Aorta (tissue), 5 donors: Measurements from ENCODE around the gene PIAS3. TPM values are rescaled to one million over a fixed set of nuclear protein-coding genes. Genes with fewer than 3 reads are reported as not detected.

Experiments
- ATAC-seq: fragments of 200-7000 bp; cut with Tn5 transposase; one replicate; pipeline ENCODE4 v1.9.1; 2022; ENCODE audit warnings: moderate library complexity; ENCODE audit not compliant: low FRiP score
- DNase-seq, 2 donors: peaks; one replicate each; pipeline ENCODE4 v3.0.0-alpha.2; 2020
- H3K27ac ChIP-seq, 2 donors: one replicate each; pipeline ENCODE4 v1.5.1; 2013; ENCODE audit warnings: low read length in 2 of 2, mild to moderate bottlenecking in 2 of 2, moderate library complexity in 2 of 2, control low read depth in 1 of 2, inconsistent platforms in 1 of 2, low read depth in 1 of 2
- H3K27me3 ChIP-seq, 2 donors: one replicate each; pipeline ENCODE4 v1.6.1; 2013; ENCODE audit warnings: control low read depth in 1 of 2, low read length in 1 of 2, mild to moderate bottlenecking in 1 of 2, moderate library complexity in 1 of 2; ENCODE audit not compliant: insufficient read depth in 2 of 2, control insufficient read depth in 1 of 2
- H3K36me3 ChIP-seq, 2 donors: one replicate each; pipeline ENCODE4 v1.6.1; 2013; ENCODE audit warnings: control low read depth in 1 of 2, low read length in 1 of 2, mild to moderate bottlenecking in 1 of 2; ENCODE audit not compliant: insufficient read depth in 2 of 2, control insufficient read depth in 1 of 2
- H3K4me1 ChIP-seq, 2 donors: one replicate each; pipeline ENCODE4 v1.6.1; 2013; ENCODE audit warnings: low read length in 2 of 2, control low read depth in 1 of 2, mild to moderate bottlenecking in 1 of 2, moderate library complexity in 1 of 2; ENCODE audit not compliant: insufficient read depth in 2 of 2, control insufficient read depth in 1 of 2
- H3K4me3 ChIP-seq, 2 donors: one replicate each; pipeline ENCODE4 v1.5.1; 2013; ENCODE audit warnings: low read length in 2 of 2, control low read depth in 1 of 2, mild to moderate bottlenecking in 1 of 2
- H3K9me3 ChIP-seq: one replicate; pipeline ENCODE4 v1.6.1; 2013; ENCODE audit warnings: mild to moderate bottlenecking, low read length; ENCODE audit not compliant: control insufficient read depth
- WGBS, 2 donors: extraction: QIAGEN DNeasy Blood & Tissue Kit; methylation state at CpG; one replicate each; pipeline ENCODE4 v1.1.7; 2013; 5-methylcytosine and 5-hydroxymethylcytosine counted together
- intact Hi-C, 2 donors: fragments of 100-400 bp; cut with DNase I; formaldehyde crosslinking; loops; one replicate each; pipeline versions ENCODE4 v1.14.2 to v1.15.0; 2022
- microRNA-seq, 2 donors: library from miRNA; unstranded; fragments of <30 nt; microRNA quantifications; one replicate each; pipeline ENCODE4 v1.2.0, GENCODE V29; 2020
- polyA plus RNA-seq, 2 donors: library from polyadenylated mRNA; stranded (reverse); fragments of 200-250 nt; gene quantifications; one replicate each; pipeline ENCODE4 v1.2.3, GENCODE V29; 2013
- total RNA-seq, 2 donors: library from RNA; stranded (reverse); fragmentation: NEBNext Ultra II Directional; extraction: Animal tissue kit (Norgen Biotek cat#: 25700); gene quantifications; one replicate each; pipeline ENCODE4 v1.2.1, GENCODE V29; 2021
- donor health status: healthy with polysubstance abuse.
- donor health status: Bipolar disorder and iron deficiency.
- donor health status: DM: no; HTN: no; CAD: no.
- donor health status: DM: no; HTN: no; CAD: no.
- donor health status: DM: yes; HTN: yes; CAD: no.

PIAS3 gene
- total and polyA plus RNA-seq, 4 donors, result 12.3 to 81.7 (median 52.6) TPM

DNA sequence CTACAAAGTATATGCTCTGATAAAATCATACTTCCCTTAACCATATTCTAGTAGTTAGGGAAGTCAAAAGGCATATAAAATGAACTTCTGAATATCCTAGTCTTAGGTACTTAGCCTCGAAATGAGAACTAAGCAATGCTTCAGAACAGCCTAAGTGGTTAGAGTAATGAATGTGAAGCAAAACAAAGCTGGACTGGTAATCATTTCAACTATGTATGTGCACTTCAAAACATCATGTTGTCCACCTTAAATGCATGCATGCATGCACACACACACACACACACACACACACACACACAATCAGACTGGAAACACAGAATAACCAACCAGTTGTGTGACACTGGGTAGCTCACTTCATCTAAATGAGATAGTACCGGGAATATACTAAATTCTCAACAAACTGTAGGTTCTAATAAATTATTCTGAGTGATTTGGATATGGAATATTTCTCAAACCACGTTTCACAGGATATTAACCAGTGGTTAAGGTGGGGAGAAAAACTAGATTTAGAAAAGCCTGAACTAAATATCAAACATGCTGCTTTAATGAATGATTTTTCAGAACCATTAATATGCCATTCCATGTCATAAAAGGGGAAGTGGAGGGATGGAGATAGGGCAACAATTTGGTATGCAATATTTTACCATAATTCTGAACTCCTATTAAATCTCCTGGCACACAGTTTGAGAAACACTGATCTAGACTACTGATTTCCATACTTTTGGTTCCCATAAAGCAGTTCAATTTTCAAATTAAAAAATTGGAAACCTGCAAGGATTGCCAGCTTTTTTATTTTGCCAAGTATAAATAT lies 54.4 kb downstream of the PIAS3 start:
- H3K27me3 ChIP-seq, result no peaks in the 10 kb centered on the region
- ATAC-seq (no peak), DNase-seq (no peak)
- H3K4me1 ChIP-seq, result peaks cover 0 to 5% of the 10 kb centered on the region in 2 donors
- no peak overlapping the region for H3K4me3 ChIP-seq
- 50 to 64% methylated on average over 3 of the region's 3 CpGs for WGBS, 2 donors
- H3K27ac ChIP-seq, result no peak overlapping the region
- intact Hi-C loops, result no loop called here
- no peaks in the 10 kb centered on the region for H3K9me3 ChIP-seq
- no peaks in the 10 kb centered on the region for H3K36me3 ChIP-seq

DNA sequence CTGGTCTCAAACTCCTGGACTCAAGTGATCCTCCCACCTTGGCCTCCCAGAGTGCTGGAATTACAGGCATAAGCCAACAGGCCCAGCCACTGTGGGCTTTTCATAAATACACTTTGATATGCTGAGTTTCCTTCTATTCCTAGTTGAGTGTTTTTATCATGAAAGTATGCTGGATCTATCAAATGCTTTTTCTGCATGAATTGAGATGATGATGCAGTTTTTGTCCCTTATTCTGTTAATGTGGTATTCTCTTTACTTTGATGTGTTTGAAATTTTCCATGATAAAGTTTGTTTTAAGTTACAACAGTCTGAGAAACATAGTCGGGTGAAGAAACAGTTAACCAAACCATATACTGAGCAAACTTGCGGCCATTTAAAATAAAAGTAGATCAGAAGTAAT lies 59.1 kb downstream of the PIAS3 start:
- H3K9me3 ChIP-seq, result no peaks in the 10 kb centered on the region
- DNase-seq, result no peak
- no peak overlapping the region for H3K27ac ChIP-seq
- intact Hi-C loops, result no loop called here
- no peak overlapping the region for H3K4me3 ChIP-seq
- 90 to 96% methylated on average over 2 of the region's 2 CpGs for WGBS, 2 donors
- peaks cover 0 to 7% of the 10 kb centered on the region in 2 donors for H3K4me1 ChIP-seq
- H3K36me3 ChIP-seq, result no peaks in the 10 kb centered on the region
- no peaks in the 10 kb centered on the region for H3K27me3 ChIP-seq
- ATAC-seq, result no peak

Small RNA genes lying within 50 kb of the gene (microRNA-seq; reads per million reads assigned to microRNA genes)
- gene MIR6736, result 0 to 1.2 reads per million in 2 donors

Other genes with a start within 250 kb of the PIAS3 start
- gene PDZK1, start 151.7 kb downstream of the PIAS3 start, total RNA-seq, result 1 to 10 TPM in 1 of 2 donors, under 1 TPM in 1; 0.48 to 1.2 TPM
- 10 to 100 TPM in 1 of 2 donors, 1 to 10 TPM in 1; 1.0 to 25.5 TPM for gene PDZK1, start 151.7 kb downstream of the PIAS3 start, polyA plus RNA-seq
- under 1 TPM in 1 of 2 donors, not detected in 1; 0.30 TPM for gene CD160, start 139.6 kb downstream of the PIAS3 start, total RNA-seq
- 1 to 10 TPM in 1 of 2 donors, not detected in 1; 1.0 TPM for gene CD160, start 139.6 kb downstream of the PIAS3 start, polyA plus RNA-seq
- gene RNF115, start 35.0 kb downstream of the PIAS3 start, total RNA-seq, result 10 to 100 TPM; 29.7 to 60.3 TPM
- gene RNF115, start 35.0 kb downstream of the PIAS3 start, polyA plus RNA-seq, result 10 to 100 TPM; 13.3 to 14.4 TPM
- 10 to 100 TPM; 23.8 to 25.9 TPM for gene POLR3C, start 34.9 kb downstream of the PIAS3 start, total RNA-seq
- gene POLR3C, start 34.9 kb downstream of the PIAS3 start, polyA plus RNA-seq, result 10 to 100 TPM; 14.8 to 21.0 TPM
- 1 to 10 TPM; 1.2 to 2.7 TPM for gene NUDT17, start 13.5 kb downstream of the PIAS3 start, total RNA-seq
- 1 to 10 TPM; 4.0 to 4.1 TPM for gene NUDT17, start 13.5 kb downstream of the PIAS3 start, polyA plus RNA-seq
- 1 to 10 TPM; 3.8 to 7.2 TPM for gene ANKRD35, start 26.8 kb upstream of the PIAS3 start, total RNA-seq
- gene ANKRD35, start 26.8 kb upstream of the PIAS3 start, polyA plus RNA-seq, result 10 to 100 TPM in 1 of 2 donors, 1 to 10 TPM in 1; 8.4 to 23.6 TPM
- 100 to 1,000 TPM in 1 of 2 donors, 10 to 100 TPM in 1; 74.6 to 123 TPM for gene ITGA10, start 51.0 kb upstream of the PIAS3 start, total RNA-seq
- gene ITGA10, start 51.0 kb upstream of the PIAS3 start, polyA plus RNA-seq, result 100 to 1,000 TPM in 1 of 2 donors, 1 to 10 TPM in 1; 7.6 to 296 TPM
- 10 to 100 TPM; 14.9 to 20.6 TPM for gene PEX11B, start 59.6 kb upstream of the PIAS3 start, total RNA-seq
- gene PEX11B, start 59.6 kb upstream of the PIAS3 start, polyA plus RNA-seq, result 10 to 100 TPM; 10.0 to 18.2 TPM
- gene RBM8A, start 68.4 kb upstream of the PIAS3 start, total RNA-seq, result 10 to 100 TPM; 81.2 to 84.5 TPM
- 10 to 100 TPM; 42.6 to 74.1 TPM for gene RBM8A, start 68.4 kb upstream of the PIAS3 start, polyA plus RNA-seq
- 10 to 100 TPM; 53.2 to 60.0 TPM for gene LIX1L, start 98.9 kb upstream of the PIAS3 start, total RNA-seq
- 10 to 100 TPM; 18.0 to 29.3 TPM for gene LIX1L, start 98.9 kb upstream of the PIAS3 start, polyA plus RNA-seq
- gene ANKRD34A, start 105.5 kb upstream of the PIAS3 start, total RNA-seq, result 1 to 10 TPM; 1.4 to 2.2 TPM
- gene ANKRD34A, start 105.5 kb upstream of the PIAS3 start, polyA plus RNA-seq, result 1 to 10 TPM in 1 of 2 donors, under 1 TPM in 1; 0.63 to 1.9 TPM
- 10 to 100 TPM; 23.8 to 26.4 TPM for gene POLR3GL, start 105.6 kb upstream of the PIAS3 start, total RNA-seq
- gene POLR3GL, start 105.6 kb upstream of the PIAS3 start, polyA plus RNA-seq, result 10 to 100 TPM; 73.4 to 89.0 TPM
- 100 to 1,000 TPM; 354 to 536 TPM for gene TXNIP, start 137.5 kb upstream of the PIAS3 start, total RNA-seq
- 100 to 1,000 TPM in 1 of 2 donors, 10 to 100 TPM in 1; 83.1 to 169 TPM for gene TXNIP, start 137.5 kb upstream of the PIAS3 start, polyA plus RNA-seq
- gene HJV, start 162.7 kb upstream of the PIAS3 start, total RNA-seq, result not detected
- not detected for gene HJV, start 162.7 kb upstream of the PIAS3 start, polyA plus RNA-seq